Stimulated activated CD8-positive, alpha-beta memory T cell treated with anti-CD3 and anti-CD28 coated beads, Interleukin-7, amount 100 ng/mL, for 24 hours (primary cell): ENCODE data around the gene BPIFB2.

Source experiments
- DNase-seq: peaks from one replicate; pipeline ENCODE4 v3.0.0-alpha.2; 2020; ENCODE audit warnings: low read depth

BPIFB2 gene

GRCh38 chr20:33070111-33071053 lies 62.9 kb downstream of the BPIFB2 start:
- DNase-seq: no peak

GRCh38 chr20:33071198-33071597 lies 63.7 kb downstream of the BPIFB2 start:
- no peak for DNase-seq

GRCh38 chr20:33072362-33072761 lies 64.9 kb downstream of the BPIFB2 start:
- DNase-seq: no peak

DNA sequence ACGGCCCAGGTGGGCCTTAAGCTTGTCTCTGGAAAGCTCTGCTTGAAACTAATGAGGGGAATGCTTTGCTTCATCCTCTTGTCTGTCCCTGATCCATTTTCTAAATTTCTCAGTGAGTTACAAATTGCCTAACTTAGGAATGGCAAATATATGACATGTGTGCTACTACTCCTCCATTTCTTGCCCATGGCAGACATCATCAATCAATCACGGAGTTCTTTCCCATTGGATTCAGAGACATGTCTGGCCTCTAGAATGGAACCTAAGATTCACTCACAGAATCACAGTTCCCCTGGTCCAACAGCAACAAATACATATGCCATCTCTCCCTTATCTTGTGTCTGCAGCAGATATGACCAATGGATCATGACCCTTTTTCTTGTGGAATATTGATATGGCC lies 65.3 kb downstream of the BPIFB2 start:
- DNase-seq: no peak
